H1 (cell line): Measurements from ENCODE around the gene AK5. TPM values are rescaled to one million over a fixed set of nuclear protein-coding genes. Genes with fewer than 3 reads are reported as not detected.

Experiments used
- CTCF ChIA-PET: fragments of 300-600 bp; sonication (Branson Sonifier 250); formaldehyde crosslinking; loops from one replicate; lab custom pipeline; 2021; ENCODE audit not compliant: partially characterized antibody; lab: Charles Lee
- POLR2A ChIA-PET: fragments of 300-600 bp; sonication (Branson Sonifier 250); formaldehyde crosslinking; loops from one replicate; lab custom pipeline; 2021; ENCODE audit warnings: inconsistent platforms; ENCODE audit not compliant: partially characterized antibody; lab: Charles Lee
- DNase-seq, 2 experiments: peaks; one replicate each; pipeline versions ENCODE4 v3.0.0 to v3.0.0-alpha.2; 2010 to 2022; ENCODE audit warnings: low spot score in 2 of 2, low read depth in 1 of 2, mixed read lengths in 1 of 2
- FAIRE-seq: peaks from 2 replicates; lab custom pipeline; 2011; peaks lifted over from hg19 to GRCh38; lab: Jason Lieb, UNC
- H2AFZ ChIP-seq: 2 replicates; pipeline ENCODE4 v1.8.1; 2012; ENCODE audit warnings: low read length, inconsistent platforms
- H2AK5ac ChIP-seq: 2 replicates; pipeline ENCODE4 v1.6.1; 2013; ENCODE audit warnings: low read depth, low read length
- H2BK120ac ChIP-seq: replicated peaks from 2 replicates; pipeline ENCODE3; 2013; ENCODE audit warnings: low read depth, low read length, inconsistent platforms
- H2BK12ac ChIP-seq: 2 replicates; pipeline ENCODE4 v1.6.1; 2013; ENCODE audit warnings: low read depth, low read length
- H2BK15ac ChIP-seq: 2 replicates; pipeline ENCODE4 v1.6.1; 2013; ENCODE audit warnings: low read length
- H2BK20ac ChIP-seq: 2 replicates; pipeline ENCODE4 v1.6.1; 2013; ENCODE audit warnings: low read length
- H2BK5ac ChIP-seq: 2 replicates; pipeline ENCODE4 v1.6.1; 2013; ENCODE audit warnings: low read depth, low read length
- H3K14ac ChIP-seq: 2 replicates; pipeline ENCODE4 v1.6.1; 2013; ENCODE audit warnings: inconsistent platforms; ENCODE audit not compliant: insufficient read length
- H3K18ac ChIP-seq: 2 replicates; pipeline ENCODE4 v1.6.1; 2013; ENCODE audit warnings: low read length; ENCODE audit errors: extremely low read depth
- H3K23ac ChIP-seq: 2 replicates; pipeline ENCODE4 v1.6.1; 2013; ENCODE audit warnings: inconsistent platforms; ENCODE audit not compliant: insufficient read length
- H3K23me2 ChIP-seq: 2 replicates; pipeline ENCODE4 v1.6.1; 2013; ENCODE audit warnings: low read depth, low read length
- H3K27ac ChIP-seq: 2 replicates; pipeline ENCODE4 v1.6.1; 2011; ENCODE audit warnings: low read depth, low read length, inconsistent platforms
- H3K27me3 ChIP-seq, 4 experiments: replicated peaks in 1 of 4; 1 replicate in 1 of 4; 2 replicates in 3 of 4; pipeline versions ENCODE4 v1.6.1 to v1.8.1; 2011 to 2013; ENCODE audit warnings: low read length in 3 of 4, mild to moderate bottlenecking in 3 of 4, inconsistent platforms in 2 of 4, mixed read lengths in 2 of 4, moderate library complexity in 1 of 4; ENCODE audit not compliant: control insufficient read depth in 3 of 4, insufficient read depth in 3 of 4; ENCODE audit errors: extremely low read depth in 1 of 4
- H3K36me3 ChIP-seq, 4 experiments: 2 replicates each; pipeline versions ENCODE4 v1.6.1 to v1.8.1; 2011 to 2013; ENCODE audit warnings: mild to moderate bottlenecking in 4 of 4, low read length in 3 of 4, moderate library complexity in 2 of 4, control low read depth in 1 of 4, inconsistent platforms in 1 of 4; ENCODE audit not compliant: insufficient read depth in 4 of 4, control insufficient read depth in 2 of 4
- H3K4ac ChIP-seq: replicated peaks from 2 replicates; pipeline ENCODE3; 2013; ENCODE audit warnings: low read length, low read depth, mixed read lengths, inconsistent platforms; ENCODE audit not compliant: insufficient read length
- H3K4me1 ChIP-seq, 4 experiments: replicated peaks in 1 of 4; 1 replicate in 1 of 4; 2 replicates in 3 of 4; pipeline versions ENCODE4 v1.6.1 to v1.8.1; 2011 to 2013; ENCODE audit warnings: low read length in 3 of 4, inconsistent platforms in 2 of 4, mixed read lengths in 1 of 4; ENCODE audit not compliant: insufficient read depth in 4 of 4, control insufficient read depth in 3 of 4
- H3K4me2 ChIP-seq, 2 experiments: 2 replicates each; pipeline versions ENCODE4 v1.6.1 to v1.8.1; 2011 to 2013; ENCODE audit warnings: low read depth in 2 of 2, low read length in 2 of 2, control low read depth in 1 of 2, inconsistent platforms in 1 of 2, mild to moderate bottlenecking in 1 of 2; ENCODE audit not compliant: insufficient read depth in 1 of 2
- H3K4me3 ChIP-seq, 4 experiments: fragments of 200-600, 300-600 bp in 1 of 4; sonication (generic), shearing (Covaris generic), sonication (Bioruptor Twin) in 1 of 4; 2 replicates each; pipeline versions ENCODE4 v1.5.1 to v1.8.1; 2011 to 2016; ENCODE audit warnings: low read length in 4 of 4, low read depth in 3 of 4, control low read depth in 2 of 4, inconsistent platforms in 2 of 4, mild to moderate bottlenecking in 2 of 4, mixed read lengths in 1 of 4, moderate library complexity in 1 of 4; ENCODE audit not compliant: insufficient read depth in 2 of 4; ENCODE audit errors: extremely low read depth in 1 of 4
- H3K56ac ChIP-seq: replicated peaks from 2 replicates; pipeline ENCODE3; 2013; ENCODE audit warnings: low read depth, mild to moderate bottlenecking, mixed read lengths, low read length, inconsistent platforms; ENCODE audit not compliant: insufficient read length
- H3K79me1 ChIP-seq: 2 replicates; pipeline ENCODE4 v1.6.1; 2013; ENCODE audit warnings: low read depth, low read length, control low read depth
- H3K79me2 ChIP-seq, 2 experiments: 2 replicates each; pipeline versions ENCODE4 v1.6.1 to v1.8.1; 2012 to 2013; ENCODE audit warnings: low read length in 2 of 2, mild to moderate bottlenecking in 2 of 2, inconsistent platforms in 1 of 2; ENCODE audit not compliant: insufficient read depth in 2 of 2, control insufficient read depth in 1 of 2
- H3K9ac ChIP-seq, 4 experiments: replicated peaks in 1 of 4; 1 replicate in 1 of 4; 2 replicates in 3 of 4; pipeline versions ENCODE4 v1.6.1 to v1.8.1; 2011 to 2013; ENCODE audit warnings: low read depth in 3 of 4, low read length in 3 of 4, control low read depth in 2 of 4, mild to moderate bottlenecking in 2 of 4, moderate library complexity in 2 of 4, inconsistent platforms in 1 of 4; ENCODE audit errors: extremely low read depth in 1 of 4
- H3K9me3 ChIP-seq, 2 experiments: 2 replicates each; pipeline versions ENCODE4 v1.6.1 to v1.8.1; 2012 to 2013; ENCODE audit warnings: mild to moderate bottlenecking in 2 of 2, moderate library complexity in 2 of 2, control low read depth in 1 of 2, inconsistent platforms in 1 of 2, low read depth in 1 of 2, low read length in 1 of 2, mixed read lengths in 1 of 2; ENCODE audit not compliant: insufficient read depth in 2 of 2
- H4K20me1 ChIP-seq, 2 experiments: replicated peaks in 1 of 2; 2 replicates each; pipeline versions ENCODE3 to v1.8.1; 2011 to 2013; ENCODE audit warnings: inconsistent platforms in 2 of 2, low read length in 2 of 2, mild to moderate bottlenecking in 1 of 2; ENCODE audit not compliant: insufficient read depth in 2 of 2, control insufficient read depth in 1 of 2
- H4K5ac ChIP-seq: 2 replicates; pipeline ENCODE4 v1.6.1; 2013; ENCODE audit warnings: low read length, low read depth, mixed read lengths, inconsistent platforms; ENCODE audit not compliant: insufficient read length
- H4K8ac ChIP-seq: 2 replicates; pipeline ENCODE4 v1.8.0; 2013; ENCODE audit warnings: mild to moderate bottlenecking, moderate library complexity, low read length, inconsistent platforms; ENCODE audit not compliant: insufficient read depth; ENCODE audit errors: extremely low read depth
- H4K91ac ChIP-seq: replicated peaks from 2 replicates; pipeline ENCODE3; 2013; ENCODE audit warnings: low read length, mixed read lengths, inconsistent platforms; ENCODE audit not compliant: insufficient read length
- ASH2L ChIP-seq: fragments of 200-600, 300-600 bp; sonication (generic); IDR thresholded peaks from one replicate; pipeline ENCODE4 v1.7.1; 2017; ENCODE audit warnings: low read length
- BRCA1 ChIP-seq: IDR thresholded peaks from 2 replicates; pipeline ENCODE4 v1.6.1; 2012; ENCODE audit warnings: low read depth, low read length, improper control_type of control experiment
- CBX8 ChIP-seq: fragments of 300-800, 300-1000 bp; sonication (generic); IDR thresholded peaks from 2 replicates; pipeline ENCODE4 v1.7.1; 2016; ENCODE audit warnings: low read depth, low read length, borderline replicate concordance
- GABPA ChIP-seq: IDR thresholded peaks from 2 replicates; pipeline ENCODE4 v1.6.1; 2011; ENCODE audit warnings: mild to moderate bottlenecking, low read length, moderate library complexity, borderline replicate concordance; ENCODE audit not compliant: insufficient read depth
- GTF2F1 ChIP-seq: IDR thresholded peaks from 2 replicates; pipeline ENCODE4 v1.6.1; 2012; ENCODE audit warnings: low read depth, low read length, improper control_type of control experiment, borderline replicate concordance
- KDM4A ChIP-seq: IDR thresholded peaks from one replicate; pipeline ENCODE4 v1.7.1; 2012; ENCODE audit warnings: low read depth, mild to moderate bottlenecking, moderate library complexity, low read length, inconsistent platforms; ENCODE audit not compliant: severe bottlenecking
- NRF1 ChIP-seq: IDR thresholded peaks from 2 replicates; pipeline ENCODE4 v1.6.1; 2011; ENCODE audit warnings: mild to moderate bottlenecking, low read depth, low read length, improper control_type of control experiment
- POLR2A ChIP-seq, 2 experiments: IDR thresholded peaks; 1 replicate in 1 of 2; 2 replicates in 1 of 2; pipeline ENCODE4 v1.6.1; 2011; ENCODE audit warnings: low read depth in 2 of 2, low read length in 2 of 2, mild to moderate bottlenecking in 2 of 2; ENCODE audit errors: control extremely low read depth in 1 of 2
- POLR2AphosphoS5 ChIP-seq: IDR thresholded peaks from 2 replicates; pipeline ENCODE4 v1.6.1; 2011; ENCODE audit warnings: low read depth, low read length
- POU5F1 ChIP-seq: IDR thresholded peaks from 2 replicates; pipeline ENCODE4 v1.6.1; 2011; ENCODE audit warnings: low read depth, mild to moderate bottlenecking, low read length, moderate library complexity
- SRF ChIP-seq: IDR thresholded peaks from 2 replicates; pipeline ENCODE4 v1.6.1; 2011; ENCODE audit warnings: mild to moderate bottlenecking, low read depth, low read length, moderate library complexity
- TAF1 ChIP-seq: IDR thresholded peaks from 2 replicates; pipeline ENCODE4 v1.6.1; 2011; ENCODE audit warnings: mild to moderate bottlenecking, low read depth, low read length
- USF2 ChIP-seq: IDR thresholded peaks from 2 replicates; pipeline ENCODE4 v1.6.1; 2011; ENCODE audit warnings: low read length, improper control_type of control experiment
- WGBS, 2 experiments: shearing (Covaris generic) in 1 of 2; methylation state at CpG; one replicate each; pipeline versions ENCODE4 v1.1.6 to v1.1.7; 2013 to 2015; ENCODE audit warnings: low lambda C conversion rate in 2 of 2, mixed read lengths in 2 of 2, inconsistent platforms in 1 of 2, low coverage in 1 of 2, missing lambda C conversion rate in 1 of 2; ENCODE audit not compliant: insufficient replicate concordance in 2 of 2, insufficient coverage in 1 of 2, insufficient read length in 1 of 2; ENCODE audit errors: extremely low coverage in 1 of 2, missing lambda C conversion rate in 1 of 2; 5-methylcytosine and 5-hydroxymethylcytosine counted together
- polyA plus RNA-seq, 7 experiments: library from polyadenylated mRNA; depleted of rRNA in 3 of 7; stranded (reverse) in 5 of 7; unstranded in 2 of 7; fragments of >200 nt in 5 of 7; fragments of 200-250 nt in 2 of 7; gene quantifications; 1 replicate in 5 of 7; 2 replicates in 1 of 7; 4 replicates in 1 of 7; pipeline versions ENCODE4 v1.2.1 to v1.2.3, GENCODE V29; 2011 to 2013; ENCODE audit warnings: missing spikeins in 2 of 7, mixed read lengths in 2 of 7
- total RNA-seq: library from RNA; stranded (reverse); fragmentation: NEBNext Ultra II Directional; extraction: Animal tissue kit (Norgen Biotek cat#: 25700); gene quantifications from 2 replicates; pipeline ENCODE4 v1.2.1, GENCODE V29; 2021
- TF ChIP-seq, protein P1 (sequence below): IDR thresholded peaks from 2 replicates; pipeline ENCODE4 v1.6.1; 2012; ENCODE audit warnings: inconsistent platforms

The AK5 gene
- total and polyA plus RNA-seq, 2 of the 8 experiments (the other 6 are each of a cell fraction or from before 2014, with no cell fraction given): 2.0 to 7.1 TPM

GRCh38 chr1:77608893-77609292 lies 327.1 kb downstream of the AK5 start:
- no peak overlapping the region for H3K23ac ChIP-seq
- no peak overlapping the region for H3K56ac ChIP-seq
- H3K4ac ChIP-seq: no peak overlapping the region
- no peak overlapping the region for H3K4me2 ChIP-seq
- no peak overlapping the region for H2BK5ac ChIP-seq
- no peak overlapping the region for H2BK20ac ChIP-seq
- POLR2A ChIA-PET: no interaction called here
- peaks cover 0 to 1% (median 0%) of the 10 kb centered on the region in 4 experiments; a peak in 1 of 7 replicates for H3K27me3 ChIP-seq
- H4K8ac ChIP-seq: no peak overlapping the region
- WGBS, 2 experiments: 95% methylated on average over 3 of the region's 3 CpGs; no CpG with 5 or more reads in 1 of the 2 experiments
- H3K18ac ChIP-seq: no peak overlapping the region
- H2AK5ac ChIP-seq: no peak overlapping the region
- DNase-seq (no peak), FAIRE-seq (no peak)
- H3K9ac ChIP-seq: no peak overlapping the region
- H3K23me2 ChIP-seq: no peaks in the 10 kb centered on the region
- CTCF ChIA-PET: no interaction called here
- H3K79me2 ChIP-seq: peaks cover 0 to 17% of the 10 kb centered on the region in 2 experiments; a peak in 2 of 4 replicates
- H2AFZ ChIP-seq: no peak overlapping the region
- no peak overlapping the region for H3K4me3 ChIP-seq
- H3K79me1 ChIP-seq: no peaks in the 10 kb centered on the region; the same call in 1 of the 2 replicates
- H4K91ac ChIP-seq: no peak overlapping the region
- no peaks in the 10 kb centered on the region for H3K4me1 ChIP-seq
- H3K27ac ChIP-seq: no peak overlapping the region
- H2BK15ac ChIP-seq: no peak overlapping the region
- no peak overlapping the region for H2BK12ac ChIP-seq
- peaks cover 0 to 8% of the 10 kb centered on the region in 2 experiments; a peak in 2 of 4 replicates for H3K9me3 ChIP-seq
- no peak overlapping the region for H2BK120ac ChIP-seq
- H3K14ac ChIP-seq: no peak overlapping the region
- H4K20me1 ChIP-seq: no peaks in the 10 kb centered on the region
- H3K36me3 ChIP-seq: peaks cover 0 to 5% (median 0%) of the 10 kb centered on the region in 4 experiments; a peak in 3 of 8 replicates
- H4K5ac ChIP-seq: no peak overlapping the region
- TF ChIP-seq GTF2F1 (no peak), SRF (no peak), POU5F1 (no peak), POLR2A (IDR thresholded peaks at IDR 0.05; ENCODE audit: control extremely low read depth in 1 of 2, low read depth in 2 of 2, low read length in 2 of 2) (no peak), POLR2AphosphoS5 (no peak), BRCA1 (no peak), ASH2L (no peak), USF2 (no peak), CBX8 (no peak), GABPA (no peak), TAF1 (no peak), NRF1 (no peak), KDM4A (no peak)
- TF ChIP-seq, protein P1, sequence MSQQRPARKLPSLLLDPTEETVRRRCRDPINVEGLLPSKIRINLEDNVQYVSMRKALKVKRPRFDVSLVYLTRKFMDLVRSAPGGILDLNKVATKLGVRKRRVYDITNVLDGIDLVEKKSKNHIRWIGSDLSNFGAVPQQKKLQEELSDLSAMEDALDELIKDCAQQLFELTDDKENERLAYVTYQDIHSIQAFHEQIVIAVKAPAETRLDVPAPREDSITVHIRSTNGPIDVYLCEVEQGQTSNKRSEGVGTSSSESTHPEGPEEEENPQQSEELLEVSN: no peak
